ENCODE results near the gene UCHL3. TPM values are rescaled to one million over a fixed set of nuclear protein-coding genes. Genes with fewer than 3 reads are reported as not detected.

Gene UCHL3
- total and polyA plus RNA-seq, 9 of the 15 experiments (the other 6 are each of a cell fraction or from before 2014, with no cell fraction given): 42.2 to 112 (median 85.4) TPM

GRCh38 chr13:75549262-75550158 is at the start of gene UCHL3 (continued):
- TF ChIP-seq ZMIZ1 (IDR thresholded peaks at IDR 0.05; ENCODE audit: low read depth in 2 of 2, low read length in 2 of 2): no peak
- TF ChIP-seq ZBTB43 (CRISPR knock-in tag; IDR thresholded peaks at IDR 0.05): no peak
- TF ChIP-seq CBFA2T3 (IDR thresholded peaks at IDR 0.05): no peak
- peak; percentile 25; the same call in 1 of the 2 replicates for TF ChIP-seq GABPB1 (CRISPR knock-in tag; IDR thresholded peaks at IDR 0.05)
- TF ChIP-seq ELF4 (CRISPR knock-in tag; IDR thresholded peaks at IDR 0.05): no peak
- peak; percentile 65 for TF ChIP-seq CREM (IDR thresholded peaks at IDR 0.05; ENCODE audit: low read depth)
- no peak for TF ChIP-seq PBX2 (CRISPR knock-in tag; IDR thresholded peaks at IDR 0.05; ENCODE audit: low read depth)
- TF ChIP-seq PBX2 (tag; conservative IDR thresholded peaks at IDR 0.05; ENCODE audit: low read depth): no peak
- no peak for TF ChIP-seq KDM1A (IDR thresholded peaks at IDR 0.05)
- TF ChIP-seq HMGXB4 (CRISPR knock-in tag; IDR thresholded peaks at IDR 0.05): no peak
- TF ChIP-seq BRF2 (IDR thresholded peaks at IDR 0.05; ENCODE audit: borderline replicate concordance, insufficient read depth, insufficient read length): no peak
- TF ChIP-seq ZKSCAN1 (IDR thresholded peaks at IDR 0.05; ENCODE audit: low read depth, low read length): no peak
- TF ChIP-seq ZNF740 (CRISPR knock-in tag; IDR thresholded peaks at IDR 0.05): no peak
- TF ChIP-seq ZNF740 (tag; IDR thresholded peaks at IDR 0.05): no peak

All from K562 (cell line).